Measurements from ENCODE around the gene PRKD1.
A peak's percentile ranks its signal among the peaks of the same experiment; 100 is the strongest.
"Not testable (repeated sequence)": the region's sequence is repeated elsewhere in the genome, so short reads cannot be mapped to it uniquely, and the experiment has no call there.

PRKD1 gene

DNA sequence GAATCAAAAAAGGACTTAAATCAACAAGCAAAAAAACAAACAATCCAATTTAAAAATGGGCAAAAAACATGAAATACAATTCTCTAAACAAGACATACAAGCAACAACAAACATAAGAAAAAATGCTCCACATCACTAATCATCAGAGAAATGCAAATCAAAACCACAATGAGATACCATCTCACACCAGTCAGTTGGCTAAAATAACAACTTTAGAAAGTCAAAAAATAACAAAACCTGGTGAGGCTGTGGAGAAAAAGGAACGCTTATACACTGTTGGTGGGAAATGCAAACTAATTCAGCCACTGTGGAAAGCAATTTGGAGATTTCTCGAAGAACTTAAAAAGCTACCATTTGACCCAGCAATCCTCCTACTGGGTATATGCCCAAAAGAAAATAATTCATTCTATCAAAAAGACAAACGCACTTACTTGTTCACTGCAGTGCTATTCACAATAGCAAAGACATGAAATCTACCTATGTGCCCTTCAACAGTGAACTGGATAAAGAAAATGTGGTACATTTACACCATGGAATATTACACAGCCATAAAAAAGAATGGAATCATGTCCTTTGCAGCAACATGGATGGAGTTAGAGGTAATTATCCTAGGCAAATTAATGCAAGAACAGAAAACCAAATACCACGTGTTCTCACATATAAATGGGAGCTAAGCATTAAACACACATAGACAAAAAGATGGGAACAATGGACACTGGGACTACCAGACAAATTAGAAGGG is 26.9 kb downstream of the PRKD1 start:
- DNase-seq, result no peak

DNA sequence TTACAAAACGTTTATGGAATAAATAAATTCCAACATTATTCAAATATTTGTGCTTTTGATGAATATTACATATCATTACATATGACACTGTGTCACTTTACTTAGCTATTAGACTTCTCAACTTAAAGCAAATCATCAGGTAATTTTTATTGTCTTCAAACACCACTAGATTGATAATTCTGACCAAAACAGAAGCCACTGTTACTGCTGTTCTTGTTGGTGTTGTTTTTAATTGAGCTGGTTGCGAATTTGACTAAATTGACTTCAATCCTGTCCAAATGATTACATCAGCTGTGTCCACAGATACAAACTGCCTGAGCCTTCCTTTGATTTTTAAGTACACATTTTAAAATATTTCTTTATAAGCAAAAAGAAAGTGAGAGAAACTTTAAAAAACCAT is 29.2 kb downstream of the PRKD1 start:
- peak in 1 of 2 experiments; percentile 32 for DNase-seq

DNA sequence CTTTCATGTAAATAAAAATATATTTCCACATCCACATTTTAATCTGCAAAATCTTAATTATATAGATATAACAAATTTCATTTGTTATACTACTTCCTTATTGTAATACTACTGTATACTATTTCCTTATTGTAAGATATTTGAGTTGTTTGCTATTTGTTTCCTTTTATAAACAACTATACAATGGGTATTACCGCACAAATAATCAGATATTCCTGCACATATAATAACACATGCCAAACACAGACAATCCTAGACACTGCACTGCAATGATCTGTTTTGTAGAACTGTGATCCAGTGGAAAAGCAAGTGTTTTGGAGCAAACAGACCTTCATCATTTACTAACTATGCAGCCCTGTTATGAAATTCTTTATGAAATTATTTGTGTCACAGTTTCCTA is 30.5 kb downstream of the PRKD1 start:
- DNase-seq, result no peak

DNA sequence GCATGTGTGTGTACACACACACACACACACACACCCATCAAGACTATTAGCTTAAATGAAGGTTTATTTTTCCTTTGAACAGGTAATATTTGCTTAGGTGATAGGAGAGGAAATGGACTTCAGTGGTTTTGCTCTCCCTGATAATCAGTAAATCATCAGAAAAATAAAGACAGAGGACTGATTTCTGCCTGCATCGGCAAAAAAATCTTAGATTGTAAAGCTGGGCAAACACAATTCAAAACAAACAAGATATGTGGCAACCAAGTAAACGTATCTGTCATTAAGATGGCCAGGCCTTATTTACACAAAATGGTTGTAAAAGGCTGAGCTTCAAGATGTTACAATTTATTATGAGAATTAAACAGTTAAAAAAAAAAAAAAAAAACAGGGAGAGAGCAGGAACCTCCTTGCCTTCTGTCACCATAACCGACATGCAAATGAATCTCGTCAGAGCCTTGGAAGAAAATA is 31.3 kb downstream of the PRKD1 start:
- DNase-seq, result peak in 1 of 2 experiments; percentile 33

DNA sequence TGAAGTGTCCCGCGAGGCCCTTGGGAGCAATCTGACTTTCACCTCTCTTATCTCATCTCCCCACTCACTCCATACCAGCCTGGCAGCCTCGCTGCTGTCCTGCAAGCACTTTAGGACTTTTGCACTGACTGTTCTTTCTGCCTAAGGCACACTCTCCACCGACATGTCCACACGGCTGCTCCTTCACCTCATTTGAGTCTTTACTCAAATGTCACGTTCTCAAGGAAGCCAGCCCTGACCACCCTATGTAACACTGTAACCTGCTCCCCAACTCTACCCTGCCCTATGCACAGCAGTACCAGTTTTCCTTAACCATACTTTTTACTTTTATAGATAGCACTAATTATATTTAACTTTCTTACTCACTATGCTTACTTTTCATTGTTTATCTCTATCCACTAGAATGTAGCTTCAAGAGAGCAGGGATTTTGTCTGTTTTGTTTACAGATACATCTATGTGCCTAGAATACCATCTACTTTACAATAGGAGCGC is 32.0 kb downstream of the PRKD1 start:
- DNase-seq, result no peak

DNA sequence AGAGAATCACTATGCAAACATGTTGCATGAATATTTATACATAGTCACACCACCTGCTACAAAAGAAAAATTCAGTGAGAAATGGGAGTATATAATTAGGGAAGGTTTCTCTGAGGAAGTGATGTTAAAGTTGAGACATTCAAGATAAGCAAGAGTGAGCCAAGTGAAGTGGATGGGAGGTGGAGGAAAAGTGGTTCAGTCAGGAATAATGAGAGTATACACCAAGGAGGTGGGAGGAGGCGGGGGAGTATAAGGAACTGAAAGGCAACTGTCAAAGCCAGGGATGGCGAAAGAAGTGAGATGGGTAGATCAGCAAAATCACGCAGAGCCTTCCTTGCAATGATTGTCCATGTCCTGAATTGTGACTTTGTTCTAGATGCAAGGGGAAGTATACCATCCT is 33.7 kb downstream of the PRKD1 start:
- DNase-seq, result peak in 1 of 2 experiments; percentile 13

DNA sequence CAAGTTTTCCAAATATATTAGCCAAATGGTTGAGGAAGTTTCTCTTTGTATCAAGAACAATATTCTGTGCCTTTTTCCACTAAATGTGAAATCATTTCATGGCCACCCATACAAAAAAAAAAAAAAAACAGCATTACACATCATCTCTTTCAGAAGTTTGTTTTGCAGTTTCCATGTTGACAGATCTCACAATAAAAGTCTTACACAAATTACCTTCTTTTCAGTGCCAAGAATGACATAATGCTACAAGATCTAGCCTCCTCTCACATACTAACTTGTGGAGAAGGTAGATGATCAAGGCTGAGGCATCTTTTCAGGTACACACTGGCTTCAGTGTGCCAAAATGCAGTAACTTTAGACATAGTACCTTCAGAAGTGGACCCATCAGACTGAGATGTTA is 35.3 kb downstream of the PRKD1 start:
- DNase-seq, result no peak

DNA sequence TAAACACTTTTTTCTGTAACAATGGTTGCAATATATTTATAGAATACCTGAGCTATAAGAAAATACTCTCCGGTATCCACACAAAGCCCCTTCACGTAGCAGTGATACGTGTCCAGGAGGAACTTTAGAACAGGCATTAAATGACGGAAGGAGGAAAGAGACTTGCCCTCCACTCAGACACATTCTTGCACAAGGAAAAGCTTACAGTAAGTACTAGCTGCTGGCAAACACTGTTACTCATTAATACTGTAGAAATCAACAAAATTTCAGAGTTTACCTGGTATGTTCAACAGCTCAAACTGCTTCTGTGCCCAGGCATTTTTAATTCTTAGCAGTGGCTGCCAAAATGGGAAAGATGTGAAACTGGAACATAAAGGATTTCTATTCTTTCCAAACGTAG is 41.7 kb downstream of the PRKD1 start:
- DNase-seq, result no peak

DNA sequence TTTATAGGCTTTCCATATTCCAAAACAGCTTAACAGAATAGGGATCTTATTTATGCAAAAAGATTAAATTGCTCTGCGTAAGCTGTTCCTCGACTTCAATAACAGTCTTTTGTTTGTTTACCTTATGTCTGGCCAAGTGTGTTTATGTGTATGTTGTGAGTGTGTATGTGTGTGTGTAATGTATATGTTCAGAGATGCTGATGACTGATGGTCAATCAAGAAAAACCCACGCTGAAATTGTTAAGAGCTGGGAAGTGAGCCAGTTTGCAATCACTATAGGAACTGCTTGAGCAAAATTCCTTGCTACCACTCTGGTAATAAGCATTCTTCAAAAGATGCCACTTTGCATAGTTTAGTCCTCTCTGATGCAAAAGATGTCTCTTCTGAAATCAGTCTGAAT is 59.6 kb downstream of the PRKD1 start:
- no peak for DNase-seq

DNA sequence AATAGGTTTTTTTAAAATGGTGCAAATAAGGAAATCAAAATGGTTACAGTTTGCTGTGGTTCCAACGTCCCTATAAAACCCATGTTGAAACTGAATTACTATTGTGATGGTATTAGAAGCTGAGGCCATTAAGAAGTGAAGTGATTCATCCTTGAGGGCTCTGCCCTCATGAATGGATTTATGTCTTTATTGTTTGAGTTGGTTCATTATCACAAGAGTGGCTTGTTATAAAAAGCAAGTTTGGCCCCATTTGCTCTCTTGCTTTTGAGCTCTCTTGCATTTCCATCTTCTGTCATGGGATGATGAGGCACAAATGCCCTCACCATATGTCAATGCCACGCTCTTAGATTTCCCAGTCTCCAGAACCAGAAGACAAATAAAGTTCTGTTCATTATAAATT is 62.3 kb downstream of the PRKD1 start:
- DNase-seq, result no peak

DNA sequence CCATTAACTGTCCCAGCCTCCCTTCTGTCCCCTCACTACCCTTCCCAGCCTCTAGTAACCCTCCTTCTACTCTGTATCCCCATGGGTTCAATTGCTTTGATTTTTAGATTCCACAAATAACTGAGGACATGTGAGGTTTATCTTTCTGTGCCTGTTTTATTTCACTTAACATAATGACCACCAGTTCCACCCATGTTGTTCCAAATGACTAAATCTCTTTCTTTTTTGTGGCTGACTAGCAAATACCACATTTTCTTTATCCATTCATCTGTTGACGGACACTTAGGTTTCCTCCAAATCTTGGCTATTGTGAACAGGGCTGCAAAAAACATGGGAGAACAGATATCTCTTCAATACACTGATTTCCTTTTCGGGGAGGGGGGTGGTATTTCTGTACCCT is 65.7 kb downstream of the PRKD1 start:
- no peak for DNase-seq

DNA sequence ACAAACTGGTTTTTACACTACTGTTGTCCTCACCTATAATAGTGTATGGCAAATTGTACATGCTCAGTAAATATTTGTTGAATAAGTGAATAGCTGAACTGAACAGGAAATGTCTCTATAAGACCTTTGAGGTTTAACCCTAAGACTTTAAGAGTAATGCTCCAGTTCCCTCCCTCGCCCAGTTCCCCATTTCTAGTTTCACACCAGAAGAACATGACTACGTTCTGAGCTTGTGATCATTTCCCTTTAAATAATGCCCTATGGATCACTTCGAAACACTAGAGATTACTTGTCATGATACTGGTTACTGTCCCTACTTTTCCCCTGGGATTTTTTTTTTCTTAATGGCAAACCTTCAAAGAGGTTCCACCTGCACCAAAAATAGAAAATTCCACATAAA is 69.3 kb downstream of the PRKD1 start:
- DNase-seq, result no peak

DNA sequence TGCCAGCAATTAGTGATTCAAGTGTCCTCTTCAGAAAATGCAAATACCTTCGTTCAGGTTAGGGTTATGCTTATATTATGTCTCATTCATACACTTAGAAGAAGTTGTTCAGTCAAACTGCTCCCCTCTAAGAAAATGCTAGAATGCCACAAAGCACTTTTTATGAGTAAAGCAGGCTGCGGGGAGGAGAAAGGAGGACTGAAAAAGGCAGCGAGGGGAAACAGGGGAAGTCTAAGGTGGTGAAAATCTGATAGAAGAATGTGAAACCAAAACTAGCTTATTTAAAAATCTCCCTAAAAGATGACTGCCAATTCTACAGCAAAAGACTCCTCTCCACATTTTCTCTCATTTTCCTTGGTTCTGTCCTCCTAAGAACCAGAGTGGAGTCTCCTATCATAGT is 70.1 kb downstream of the PRKD1 start:
- no peak for DNase-seq

DNA sequence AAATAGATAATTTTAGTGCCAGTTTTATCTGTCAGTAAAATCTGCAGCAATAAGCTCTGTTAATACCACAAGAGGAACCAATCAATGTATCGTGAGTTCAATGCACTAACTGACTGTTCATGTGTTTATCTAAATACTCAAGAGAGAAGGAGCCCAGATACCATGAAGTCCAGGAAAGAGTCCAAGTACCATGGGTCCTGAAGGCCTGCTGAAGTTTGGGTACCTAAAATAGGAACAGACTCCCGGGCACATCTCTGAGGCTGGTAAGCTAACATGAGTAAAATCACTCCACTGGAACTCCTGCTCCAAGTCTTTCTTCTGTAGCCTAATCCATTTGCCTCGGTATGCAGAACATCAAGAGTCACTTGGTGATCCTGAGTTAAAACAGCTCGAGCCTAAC is 71.1 kb downstream of the PRKD1 start:
- DNase-seq, result no peak

DNA sequence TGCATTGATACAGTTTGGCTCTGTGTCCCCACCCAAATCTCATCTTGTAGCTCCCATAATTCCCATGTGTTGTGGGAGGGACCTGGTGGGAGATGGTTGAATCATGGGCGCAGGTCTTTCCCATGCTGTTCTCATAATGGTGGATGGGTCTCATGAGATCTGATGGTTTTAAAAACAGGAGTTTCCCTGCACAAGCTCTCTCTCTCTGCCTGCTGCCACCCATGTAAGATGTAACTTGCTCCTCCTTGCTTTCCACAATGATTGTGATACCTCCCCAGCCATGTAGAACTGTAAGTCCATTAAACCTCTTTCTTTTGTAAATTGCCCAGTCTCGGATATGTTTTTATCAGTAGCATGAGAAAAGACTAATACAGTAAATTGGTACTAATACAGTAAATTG is 74.0 kb downstream of the PRKD1 start:
- DNase-seq, result not testable (repeated sequence)

DNA sequence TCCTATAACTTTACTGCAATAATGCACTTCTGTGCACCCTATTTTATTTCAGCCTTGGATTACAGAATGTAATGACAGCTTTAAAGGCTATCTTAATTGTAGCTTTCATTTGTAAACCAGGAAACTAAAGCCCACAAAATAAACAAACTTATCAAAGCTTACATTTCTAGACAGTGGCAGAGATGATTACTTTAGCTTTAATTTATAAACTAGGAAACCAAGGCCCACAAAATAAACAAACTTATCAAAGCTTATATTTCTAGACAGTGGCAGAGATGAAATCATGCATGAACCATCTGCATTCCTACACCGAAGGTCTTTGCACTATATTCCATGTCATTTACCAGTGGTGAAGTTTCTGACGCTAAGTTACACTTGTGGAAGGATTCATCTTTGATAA is 74.4 kb downstream of the PRKD1 start:
- DNase-seq, result no peak

DNA sequence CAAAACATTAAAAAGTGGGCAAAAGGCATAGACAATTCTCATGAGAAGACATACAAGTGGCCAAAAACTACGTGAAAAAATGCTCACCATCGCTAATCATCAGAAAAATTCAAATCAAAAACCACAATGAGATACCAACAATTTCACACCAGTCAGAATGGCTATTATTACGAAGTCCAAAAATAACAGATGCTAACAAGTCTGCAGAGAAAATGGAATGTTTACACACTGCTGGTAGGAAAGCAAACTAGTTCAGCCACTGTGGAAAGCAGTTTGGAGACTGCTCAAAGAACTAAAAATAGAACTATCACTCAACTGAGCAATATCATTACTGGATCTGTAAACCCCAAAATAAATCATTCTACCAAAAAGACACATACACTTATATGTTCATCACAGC is 76.2 kb downstream of the PRKD1 start:
- DNase-seq, result no peak

DNA sequence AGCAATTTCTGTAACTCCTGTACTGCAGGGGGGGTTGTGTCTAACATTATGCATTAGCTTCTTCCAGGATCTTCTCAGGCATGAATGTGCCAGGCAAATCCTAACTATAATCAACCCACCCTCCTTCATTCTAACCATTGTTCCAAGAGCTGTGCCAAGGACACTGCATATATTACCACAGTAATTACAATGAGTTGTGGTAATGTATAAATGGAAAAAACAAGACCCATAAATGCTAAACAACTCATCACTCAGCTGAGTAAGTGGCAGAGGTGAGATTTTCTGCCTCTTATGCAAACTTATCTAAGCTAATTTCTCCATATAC is 80.6 kb downstream of the PRKD1 start:
- no peak for DNase-seq

DNA sequence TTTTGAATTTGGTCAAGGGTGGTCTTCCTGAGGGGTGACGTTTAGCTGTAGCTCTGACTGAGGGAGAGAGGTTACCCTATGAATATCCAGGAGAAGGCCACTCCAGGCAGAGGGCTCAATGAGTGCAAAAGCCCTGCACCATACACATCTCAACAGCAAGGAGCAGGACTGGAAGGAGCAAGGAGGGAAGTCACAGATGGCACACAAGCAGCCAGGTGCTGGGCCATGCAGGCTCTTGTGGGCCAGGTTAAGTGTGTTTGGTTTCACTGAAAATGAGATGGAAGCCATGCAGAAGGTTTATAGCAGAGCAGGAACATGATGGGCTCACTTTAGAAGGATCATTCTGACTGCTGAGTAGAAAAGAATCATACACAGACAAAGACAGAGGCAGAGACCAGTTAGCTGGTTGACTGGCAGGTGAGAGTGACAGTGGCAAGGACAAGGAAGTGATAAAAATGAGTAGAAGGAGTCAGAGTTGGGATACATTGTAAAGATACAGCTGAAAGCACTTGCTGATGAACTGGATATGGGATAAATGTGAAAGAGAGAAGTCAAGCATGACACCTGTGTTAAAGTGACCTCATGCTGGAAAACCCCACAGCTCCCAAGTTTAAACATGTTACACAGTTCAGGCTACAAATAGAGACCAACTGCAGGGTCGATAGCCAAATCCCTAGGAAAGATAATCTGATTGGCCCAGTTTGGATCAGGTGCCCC is 81.2 kb downstream of the PRKD1 start:
- no peak for DNase-seq

DNA sequence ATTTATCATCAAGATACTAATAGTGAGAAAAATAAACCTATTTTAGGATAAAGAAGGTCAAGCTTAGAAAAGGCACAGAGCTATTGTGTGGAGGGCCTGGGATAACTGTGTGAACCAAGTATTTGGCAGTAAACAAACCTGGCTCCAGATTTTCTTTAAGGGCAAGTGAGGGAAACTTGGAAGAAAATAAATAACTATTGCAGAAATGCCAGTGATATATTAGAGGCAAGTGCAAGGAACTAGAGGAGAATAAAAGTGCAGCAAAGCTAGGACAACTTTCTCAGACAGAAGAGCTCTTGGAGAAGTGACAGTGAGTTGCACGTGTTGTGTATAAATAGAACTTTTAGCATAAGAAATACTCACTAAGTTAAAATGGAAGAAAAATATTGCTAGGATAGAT is 83.7 kb downstream of the PRKD1 start:
- no peak for DNase-seq

DNA sequence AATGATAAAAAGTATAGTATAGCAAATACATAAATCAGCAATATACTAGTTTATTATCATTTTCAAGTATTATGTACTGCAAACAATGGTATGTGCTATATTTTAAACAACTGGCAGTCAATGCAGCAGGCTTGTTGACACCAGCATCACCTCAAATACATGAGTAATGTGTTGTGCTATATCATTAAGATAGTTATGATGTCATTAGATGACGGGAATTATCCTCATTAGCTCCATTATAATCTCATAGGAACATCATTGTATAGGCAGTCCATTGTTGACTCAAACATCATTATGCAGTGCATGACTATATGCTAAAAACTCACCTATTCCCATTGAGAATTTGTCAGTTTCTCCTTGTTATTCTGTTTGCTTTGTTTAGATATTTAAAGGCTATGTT is 85.4 kb downstream of the PRKD1 start:
- no peak for DNase-seq

DNA sequence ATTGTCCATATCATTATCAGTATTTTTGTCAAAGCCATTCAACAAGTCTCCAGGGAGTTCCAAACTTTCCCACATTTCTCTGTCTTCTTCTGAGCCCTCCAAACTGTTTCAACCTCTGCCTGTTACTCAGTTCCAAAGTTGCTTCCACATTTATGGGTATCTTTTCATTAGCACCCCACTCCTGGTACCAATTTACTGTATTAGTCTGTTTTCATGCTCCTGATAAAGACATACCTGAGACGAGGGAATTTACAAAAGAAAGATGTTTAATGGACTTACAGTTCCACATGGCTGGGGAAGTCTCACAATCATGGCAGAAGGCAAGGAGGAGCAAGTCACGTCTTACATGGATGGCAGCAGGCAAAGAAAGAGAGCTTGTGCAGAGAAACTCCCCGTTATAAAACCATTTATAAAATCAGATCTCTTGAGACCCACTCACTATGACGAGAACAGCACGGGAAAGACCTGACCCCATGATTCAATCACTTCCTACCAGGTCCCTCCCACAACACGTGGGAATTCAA is 87.2 kb downstream of the PRKD1 start:
- not testable (repeated sequence) for DNase-seq

DNA sequence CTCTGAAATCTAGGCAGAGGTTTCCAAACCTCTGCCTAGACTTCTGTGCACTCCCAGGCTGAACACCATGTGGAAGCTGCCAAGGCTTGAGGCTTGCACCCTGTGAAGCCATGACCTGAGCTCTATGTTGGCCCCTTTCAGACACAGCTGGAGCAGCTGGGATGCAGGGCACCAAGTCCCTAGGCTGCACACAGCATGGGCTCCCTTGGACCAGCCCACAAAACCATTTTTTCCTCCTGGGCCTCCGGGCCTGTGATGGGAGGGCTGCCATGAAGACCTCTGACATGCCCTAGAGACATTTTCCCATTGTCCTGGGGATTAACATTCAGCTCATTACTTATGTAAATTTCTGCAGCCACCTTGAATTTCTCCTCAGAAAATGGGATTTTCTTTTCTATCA is 88.0 kb downstream of the PRKD1 start:
- DNase-seq, result not testable (repeated sequence)

DNA sequence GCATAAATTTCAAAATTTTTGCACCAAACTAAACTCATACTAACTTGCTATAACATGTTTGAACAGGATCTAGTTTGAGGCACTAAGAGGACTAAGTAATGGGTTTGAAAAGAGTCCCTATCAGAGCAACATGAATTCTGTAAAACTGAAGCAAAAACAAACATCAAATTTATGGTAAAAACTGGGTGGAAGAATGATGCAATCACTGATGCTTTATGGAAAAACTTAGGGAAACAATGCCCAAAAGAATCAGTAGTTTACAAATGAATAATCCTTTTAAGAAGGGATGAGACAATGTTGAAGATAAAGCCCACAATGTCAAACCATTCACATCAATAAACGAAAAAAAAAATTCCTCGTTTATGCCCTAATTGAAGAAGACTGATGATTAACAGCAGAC is 88.9 kb downstream of the PRKD1 start:
- no peak for DNase-seq
